ENCODE data around the gene CNGA3.

GRCh38 chr2:98298683-98299164 is 47.5 kb upstream of the CNGA3 start:
- TF ChIP-seq, protein P1, sequence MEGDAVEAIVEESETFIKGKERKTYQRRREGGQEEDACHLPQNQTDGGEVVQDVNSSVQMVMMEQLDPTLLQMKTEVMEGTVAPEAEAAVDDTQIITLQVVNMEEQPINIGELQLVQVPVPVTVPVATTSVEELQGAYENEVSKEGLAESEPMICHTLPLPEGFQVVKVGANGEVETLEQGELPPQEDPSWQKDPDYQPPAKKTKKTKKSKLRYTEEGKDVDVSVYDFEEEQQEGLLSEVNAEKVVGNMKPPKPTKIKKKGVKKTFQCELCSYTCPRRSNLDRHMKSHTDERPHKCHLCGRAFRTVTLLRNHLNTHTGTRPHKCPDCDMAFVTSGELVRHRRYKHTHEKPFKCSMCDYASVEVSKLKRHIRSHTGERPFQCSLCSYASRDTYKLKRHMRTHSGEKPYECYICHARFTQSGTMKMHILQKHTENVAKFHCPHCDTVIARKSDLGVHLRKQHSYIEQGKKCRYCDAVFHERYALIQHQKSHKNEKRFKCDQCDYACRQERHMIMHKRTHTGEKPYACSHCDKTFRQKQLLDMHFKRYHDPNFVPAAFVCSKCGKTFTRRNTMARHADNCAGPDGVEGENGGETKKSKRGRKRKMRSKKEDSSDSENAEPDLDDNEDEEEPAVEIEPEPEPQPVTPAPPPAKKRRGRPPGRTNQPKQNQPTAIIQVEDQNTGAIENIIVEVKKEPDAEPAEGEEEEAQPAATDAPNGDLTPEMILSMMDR (IDR thresholded peaks at IDR 0.05; ENCODE audit: insufficient read depth, low read length), result no peak
- no peak for TF ChIP-seq REST (IDR thresholded peaks at IDR 0.05; ENCODE audit: insufficient replicate concordance, low read depth)

Data from HL-60 (cell line).